ENCODE measurements around the gene PAFAH1B1.

GRCh38 chr17:2701161-2701995 lies 107.9 kb downstream of the PAFAH1B1 start:
- TF ChIP-seq, protein P1, sequence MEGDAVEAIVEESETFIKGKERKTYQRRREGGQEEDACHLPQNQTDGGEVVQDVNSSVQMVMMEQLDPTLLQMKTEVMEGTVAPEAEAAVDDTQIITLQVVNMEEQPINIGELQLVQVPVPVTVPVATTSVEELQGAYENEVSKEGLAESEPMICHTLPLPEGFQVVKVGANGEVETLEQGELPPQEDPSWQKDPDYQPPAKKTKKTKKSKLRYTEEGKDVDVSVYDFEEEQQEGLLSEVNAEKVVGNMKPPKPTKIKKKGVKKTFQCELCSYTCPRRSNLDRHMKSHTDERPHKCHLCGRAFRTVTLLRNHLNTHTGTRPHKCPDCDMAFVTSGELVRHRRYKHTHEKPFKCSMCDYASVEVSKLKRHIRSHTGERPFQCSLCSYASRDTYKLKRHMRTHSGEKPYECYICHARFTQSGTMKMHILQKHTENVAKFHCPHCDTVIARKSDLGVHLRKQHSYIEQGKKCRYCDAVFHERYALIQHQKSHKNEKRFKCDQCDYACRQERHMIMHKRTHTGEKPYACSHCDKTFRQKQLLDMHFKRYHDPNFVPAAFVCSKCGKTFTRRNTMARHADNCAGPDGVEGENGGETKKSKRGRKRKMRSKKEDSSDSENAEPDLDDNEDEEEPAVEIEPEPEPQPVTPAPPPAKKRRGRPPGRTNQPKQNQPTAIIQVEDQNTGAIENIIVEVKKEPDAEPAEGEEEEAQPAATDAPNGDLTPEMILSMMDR (tag by site-specific recombination; IDR thresholded peaks at IDR 0.05), result no peak
- TF ChIP-seq ZNF362 (tag by site-specific recombination; IDR thresholded peaks at IDR 0.05) (no peak), ZNF521 (tag by site-specific recombination; IDR thresholded peaks at IDR 0.05) (no peak)
- TF ChIP-seq, protein P2, sequence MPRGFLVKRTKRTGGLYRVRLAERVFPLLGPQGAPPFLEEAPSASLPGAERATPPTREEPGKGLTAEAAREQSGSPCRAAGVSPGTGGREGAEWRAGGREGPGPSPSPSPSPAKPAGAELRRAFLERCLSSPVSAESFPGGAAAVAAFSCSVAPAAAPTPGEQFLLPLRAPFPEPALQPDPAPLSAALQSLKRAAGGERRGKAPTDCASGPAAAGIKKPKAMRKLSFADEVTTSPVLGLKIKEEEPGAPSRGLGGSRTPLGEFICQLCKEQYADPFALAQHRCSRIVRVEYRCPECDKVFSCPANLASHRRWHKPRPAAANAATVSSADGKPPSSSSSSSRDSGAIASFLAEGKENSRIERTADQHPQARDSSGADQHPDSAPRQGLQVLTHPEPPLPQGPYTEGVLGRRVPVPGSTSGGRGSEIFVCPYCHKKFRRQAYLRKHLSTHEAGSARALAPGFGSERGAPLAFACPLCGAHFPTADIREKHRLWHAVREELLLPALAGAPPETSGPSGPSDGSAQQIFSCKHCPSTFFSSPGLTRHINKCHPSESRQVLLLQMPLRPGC (tag by site-specific recombination; IDR thresholded peaks at IDR 0.05), result no peak

All from HEK293 (cell line).